GM23338 (cell line): ENCODE data around the gene BCL11B. TPM values are rescaled to one million over a fixed set of nuclear protein-coding genes. Genes with fewer than 3 reads are reported as not detected.

Source experiments
- ATAC-seq: fragments of 200-7000 bp; cut with Tn5 transposase; 3 replicates; pipeline ENCODE4 v1.9.1; 2020
- DNase-seq: peaks from one replicate; pipeline ENCODE4 v3.0.0-alpha.2; 2015; ENCODE audit warnings: low spot score
- H2AFZ ChIP-seq: fragments of 200-600 bp; sonication (generic); 2 replicates; pipeline ENCODE4 v1.8.0; 2016; ENCODE audit warnings: antibody characterized with exemption, mild to moderate bottlenecking, moderate library complexity
- H3F3A ChIP-seq: fragments of 200-600 bp; sonication (generic); replicated peaks from 2 replicates; pipeline ENCODE4 v1.8.0; 2017; ENCODE audit warnings: antibody characterized with exemption, mixed run types, low read depth
- H3K27ac ChIP-seq: fragments of 200-600 bp; sonication (generic); 2 replicates; pipeline ENCODE4 v1.6.1; 2016; ENCODE audit warnings: low read depth
- H3K27me3 ChIP-seq: fragments of 200-600 bp; sonication (generic); 2 replicates; pipeline ENCODE4 v1.8.0; 2016; ENCODE audit warnings: mild to moderate bottlenecking, mixed run types, moderate library complexity; ENCODE audit not compliant: insufficient read depth
- H3K36me3 ChIP-seq: fragments of 200-600 bp; sonication (generic); 2 replicates; pipeline ENCODE4 v1.8.0; 2016; ENCODE audit warnings: mild to moderate bottlenecking; ENCODE audit not compliant: insufficient read depth
- H3K4me1 ChIP-seq: fragments of 200-600 bp; sonication (generic); 2 replicates; pipeline ENCODE4 v1.8.0; 2016; ENCODE audit warnings: mild to moderate bottlenecking, moderate library complexity; ENCODE audit not compliant: insufficient read depth
- H3K4me2 ChIP-seq: fragments of 200-600 bp; sonication (generic); 2 replicates; pipeline ENCODE4 v1.7.1; 2017; ENCODE audit warnings: mixed run types
- H3K4me3 ChIP-seq: fragments of 200-600 bp; sonication (generic); 2 replicates; pipeline ENCODE4 v1.6.1; 2016; ENCODE audit warnings: mixed run types
- H3K79me2 ChIP-seq: fragments of 200-600 bp; sonication (generic); replicated peaks from 2 replicates; pipeline ENCODE4 v1.8.0; 2017; ENCODE audit warnings: mild to moderate bottlenecking; ENCODE audit not compliant: insufficient read depth
- H3K9me2 ChIP-seq: fragments of 200-600 bp; sonication (generic); 2 replicates; pipeline ENCODE4 v1.8.0; 2017; ENCODE audit not compliant: insufficient read depth
- H4K20me1 ChIP-seq: fragments of 200-600 bp; sonication (generic); replicated peaks from 2 replicates; pipeline ENCODE4 v1.8.0; 2017; ENCODE audit warnings: mild to moderate bottlenecking; ENCODE audit not compliant: insufficient read depth
- H3K27ac Mint-ChIP-seq: 2 replicates; pipeline ENCODE4 v1.8.0; 2020; ENCODE audit warnings: inconsistent platforms, mild to moderate bottlenecking, moderate library complexity, mixed read lengths
- H3K27me3 Mint-ChIP-seq: 3 replicates; pipeline ENCODE4 v1.8.0; 2022; ENCODE audit warnings: low read depth, mild to moderate bottlenecking, moderate library complexity, mixed read lengths, inconsistent platforms; ENCODE audit not compliant: insufficient read depth, poor library complexity
- H3K36me3 Mint-ChIP-seq: 3 replicates; pipeline ENCODE4 v1.8.0; 2021; ENCODE audit warnings: low read depth, mild to moderate bottlenecking, inconsistent platforms, moderate library complexity, mixed read lengths
- H3K4me1 Mint-ChIP-seq: 3 replicates; pipeline ENCODE4 v1.8.0; 2020; ENCODE audit warnings: mild to moderate bottlenecking, inconsistent platforms, mixed read lengths
- H3K4me3 Mint-ChIP-seq: 3 replicates; pipeline ENCODE4 v1.8.0; 2021; ENCODE audit warnings: moderate library complexity, mild to moderate bottlenecking, inconsistent platforms, mixed read lengths
- H3K9me3 Mint-ChIP-seq: 3 replicates; pipeline ENCODE4 v1.8.0; 2020; ENCODE audit warnings: moderate library complexity, mild to moderate bottlenecking, inconsistent platforms, mixed read lengths
- CREB1 ChIP-seq: fragments of 250-450 bp; sonication (Bioruptor Pico); IDR thresholded peaks from 2 replicates; pipeline ENCODE4 v1.5.0; 2020; ENCODE audit warnings: low read depth, mild to moderate bottlenecking, moderate library complexity
- CTCF ChIP-seq, 2 experiments: fragments of 200-600 bp in 1 of 2; sonication (generic) in 1 of 2; conservative IDR thresholded peaks; 2 replicates each; pipeline versions ENCODE4 v1.5.1 to v1.6.1; 2016 to 2017; ENCODE audit warnings: antibody characterized with exemption in 2 of 2, low read depth in 2 of 2, mild to moderate bottlenecking in 2 of 2, moderate library complexity in 1 of 2
- ETS1 ChIP-seq: IDR thresholded peaks from 2 replicates; pipeline ENCODE4 v1.6.1; 2016; ENCODE audit warnings: antibody characterized with exemption
- EZH2 ChIP-seq: fragments of 200-600 bp; sonication (generic); IDR thresholded peaks from one replicate; pipeline ENCODE4 v1.8.0; 2017; ENCODE audit warnings: antibody characterized with exemption, mild to moderate bottlenecking, low read depth; ENCODE audit not compliant: unreplicated experiment
- EZH2phosphoT487 ChIP-seq: fragments of 200-600 bp; sonication (generic); IDR thresholded peaks from one replicate; pipeline ENCODE4 v1.8.1; 2018; ENCODE audit warnings: antibody characterized with exemption; ENCODE audit not compliant: unreplicated experiment
- JUNB ChIP-seq: IDR thresholded peaks from one replicate; pipeline ENCODE4 v1.6.1; 2016; ENCODE audit warnings: antibody characterized with exemption; ENCODE audit not compliant: unreplicated experiment
- NANOG ChIP-seq: IDR thresholded peaks from 2 replicates; pipeline ENCODE4 v1.6.1; 2016; ENCODE audit warnings: antibody characterized with exemption, borderline replicate concordance
- POLR2AphosphoS5 ChIP-seq: IDR thresholded peaks from 2 replicates; pipeline ENCODE4 v1.6.1; 2016; ENCODE audit warnings: antibody characterized with exemption, low read depth
- REST ChIP-seq: IDR thresholded peaks from one replicate; pipeline ENCODE4 v1.6.1; 2018; ENCODE audit warnings: antibody characterized with exemption; ENCODE audit not compliant: unreplicated experiment
- STAT1 ChIP-seq: IDR thresholded peaks from one replicate; pipeline ENCODE4 v1.6.1; 2016; ENCODE audit warnings: antibody characterized with exemption; ENCODE audit not compliant: unreplicated experiment
- ZNF114 ChIP-seq: fragments of 250-450 bp; sonication (Bioruptor Pico); IDR thresholded peaks from 2 replicates; pipeline ENCODE4 v1.5.0; 2020; ENCODE audit warnings: mild to moderate bottlenecking, moderate library complexity
- ZNF462 ChIP-seq: fragments of 250-450 bp; sonication (Bioruptor Pico); IDR thresholded peaks from 2 replicates; pipeline ENCODE4 v1.5.0; 2020; ENCODE audit warnings: mild to moderate bottlenecking, moderate library complexity
- polyA plus RNA-seq: library from polyadenylated mRNA; unstranded; fragments of >200 nt; fragmentation: Nextera tagmentation; extraction: Ambion mirVana; gene quantifications from 2 replicates; pipeline ENCODE4 v1.2.1, GENCODE V29; 2016
- total RNA-seq: library from RNA; depleted of rRNA; stranded (reverse); fragments of >200 nt; shearing (Covaris generic); gene quantifications from 2 replicates; pipeline ENCODE4 v1.2.3, GENCODE V29; 2014

Gene BCL11B
- total and polyA plus RNA-seq, 2 experiments from 2014 or later = 2.4 to 6.7 TPM

GRCh38 chr14:99241325-99242010 is 30.5 kb downstream of the BCL11B start:
- no peaks in the 10 kb centered on the region for H3K9me3 Mint-ChIP-seq
- H3K27me3 Mint-ChIP-seq = peaks cover 6% of the 10 kb centered on the region
- H3K4me1 ChIP-seq = peaks cover 79% of the 10 kb centered on the region
- no peak overlapping the region; the same call in 2 of the 3 replicates for H3K4me3 Mint-ChIP-seq
- H3K36me3 Mint-ChIP-seq = no peaks in the 10 kb centered on the region
- H3K27ac ChIP-seq = peak overlapping the region; percentile 56
- H3K36me3 ChIP-seq = no peaks in the 10 kb centered on the region
- peak overlapping the region; percentile 81 for H3K4me2 ChIP-seq
- H3K4me1 Mint-ChIP-seq = peaks cover 82% of the 10 kb centered on the region
- no peaks in the 10 kb centered on the region for H3K27me3 ChIP-seq
- no peaks in the 10 kb centered on the region for H4K20me1 ChIP-seq
- H3K9me2 ChIP-seq = no peaks in the 10 kb centered on the region
- H3K79me2 ChIP-seq = peaks cover 87% of the 10 kb centered on the region
- H3K4me3 ChIP-seq = 0 out of 2 replicates have a peak overlapping the region, but pooled peaks have one; percentile 6
- TF ChIP-seq NANOG (no peak), ZNF462 (CRISPR knock-in tag) (no peak), CREB1 (no peak), EZH2phosphoT487 (no peak), ZNF114 (no peak), JUNB (no peak), REST (no peak), POLR2AphosphoS5 (no peak), ETS1 (no peak), CTCF (conservative IDR thresholded peaks at IDR 0.05; ENCODE audit: low read depth in 2 of 2) (no peak), EZH2 (no peak), STAT1 (no peak)
- peak overlapping the region; percentile 17 for H3K27ac Mint-ChIP-seq
- H2AFZ ChIP-seq = no peak overlapping the region
- 0 out of 2 replicates have a peak, but pooled peaks cover 2% of the 10 kb centered on the region for H3F3A ChIP-seq
- no peak for ATAC-seq
- no peak for DNase-seq
